SK-N-SH treated with all-trans-retinoic acid at 6 μM for 48 hours (cell line): Measurements from ENCODE around the gene C21orf58.

ENCODE experiments used
- ARNTL ChIP-seq: fragments of 450-650 bp; formaldehyde crosslinking; IDR thresholded peaks from 2 replicates; pipeline ENCODE4 v1.5.0; 2020; ENCODE audit warnings: low read depth, mild to moderate bottlenecking, moderate library complexity, borderline replicate concordance
- CREB5 ChIP-seq: fragments of 250-450 bp; sonication (Bioruptor Pico); IDR thresholded peaks from 2 replicates; pipeline ENCODE4 v1.5.1; 2020; ENCODE audit warnings: low read depth, mild to moderate bottlenecking, moderate library complexity
- GLIS3 ChIP-seq: fragments of 250-450 bp; sonication (Bioruptor Pico); IDR thresholded peaks from 2 replicates; pipeline ENCODE4 v1.5.0; 2020; ENCODE audit warnings: mild to moderate bottlenecking, moderate library complexity
- OSR1 ChIP-seq: fragments of 250-450 bp; sonication (Bioruptor Pico); IDR thresholded peaks from 2 replicates; pipeline ENCODE4 v1.8.0; 2022; ENCODE audit warnings: moderate library complexity, mild to moderate bottlenecking, inconsistent platforms
- PPARA ChIP-seq: fragments of 250-450 bp; sonication (Bioruptor Pico); IDR thresholded peaks from 2 replicates; pipeline ENCODE4 v1.5.0; 2020; ENCODE audit warnings: mild to moderate bottlenecking, borderline replicate concordance
- RARB ChIP-seq: fragments of 250-450 bp; sonication (Bioruptor Pico); IDR thresholded peaks from 2 replicates; pipeline ENCODE4 v1.8.0; 2021; ENCODE audit warnings: mild to moderate bottlenecking, moderate library complexity
- SNAI2 ChIP-seq: fragments of 250-450 bp; sonication (Bioruptor Pico); IDR thresholded peaks from 2 replicates; pipeline ENCODE4 v1.5.0; 2020; ENCODE audit warnings: mild to moderate bottlenecking, moderate library complexity
- TOX ChIP-seq: fragments of 250-450 bp; sonication (Bioruptor Pico); IDR thresholded peaks from 2 replicates; pipeline ENCODE4 v1.8.0; 2021; ENCODE audit warnings: mild to moderate bottlenecking, moderate library complexity, borderline replicate concordance
- ZFP3 ChIP-seq: fragments of 250-450 bp; sonication (Bioruptor Pico); IDR thresholded peaks from 2 replicates; pipeline ENCODE4 v1.5.0; 2020; ENCODE audit warnings: mild to moderate bottlenecking, moderate library complexity
- ZNF565 ChIP-seq: fragments of 450-650 bp; formaldehyde crosslinking; conservative IDR thresholded peaks from 2 replicates; pipeline ENCODE4 v1.5.0; 2020; ENCODE audit warnings: low read depth, mild to moderate bottlenecking, moderate library complexity
- ZNF70 ChIP-seq: fragments of 450-650 bp; formaldehyde crosslinking; IDR thresholded peaks from 2 replicates; pipeline ENCODE4 v1.5.0; 2020; ENCODE audit warnings: mild to moderate bottlenecking, moderate library complexity
- ZNF8 ChIP-seq: fragments of 450-650 bp; formaldehyde crosslinking; IDR thresholded peaks from 2 replicates; pipeline ENCODE4 v1.5.0; 2020; ENCODE audit warnings: mild to moderate bottlenecking, moderate library complexity
- TF ChIP-seq, protein P1 (sequence below): fragments of 250-450 bp; sonication (Bioruptor Pico); IDR thresholded peaks from 2 replicates; pipeline ENCODE4 v1.8.0; 2020; ENCODE audit warnings: mild to moderate bottlenecking, moderate library complexity, borderline replicate concordance
- TF ChIP-seq, protein P2 (sequence below): fragments of 250-450 bp; sonication (Bioruptor Pico); IDR thresholded peaks from 2 replicates; pipeline ENCODE4 v1.8.0; 2021; ENCODE audit warnings: low read depth, mild to moderate bottlenecking, moderate library complexity, borderline replicate concordance

DNA sequence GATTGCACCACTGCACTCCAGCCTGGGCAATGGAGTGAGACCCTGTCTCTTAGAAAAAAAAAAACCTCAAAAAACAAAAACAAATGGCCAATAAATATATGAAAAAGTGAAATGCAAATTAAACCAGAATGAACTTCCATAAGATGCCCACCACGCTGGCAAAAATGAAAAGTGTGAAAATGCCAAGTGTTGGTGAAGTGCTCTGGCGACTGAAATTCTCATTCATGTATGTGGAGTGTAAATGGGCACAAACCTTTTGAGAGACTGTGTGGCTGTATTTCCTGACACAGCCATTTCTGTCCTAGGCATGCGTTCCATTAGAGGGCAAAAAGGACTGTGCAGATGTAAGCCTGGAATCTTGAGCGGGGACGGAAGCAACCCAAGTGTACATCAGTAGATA is 19.2 kb downstream of the C21orf58 start:
- TF ChIP-seq, protein P1, sequence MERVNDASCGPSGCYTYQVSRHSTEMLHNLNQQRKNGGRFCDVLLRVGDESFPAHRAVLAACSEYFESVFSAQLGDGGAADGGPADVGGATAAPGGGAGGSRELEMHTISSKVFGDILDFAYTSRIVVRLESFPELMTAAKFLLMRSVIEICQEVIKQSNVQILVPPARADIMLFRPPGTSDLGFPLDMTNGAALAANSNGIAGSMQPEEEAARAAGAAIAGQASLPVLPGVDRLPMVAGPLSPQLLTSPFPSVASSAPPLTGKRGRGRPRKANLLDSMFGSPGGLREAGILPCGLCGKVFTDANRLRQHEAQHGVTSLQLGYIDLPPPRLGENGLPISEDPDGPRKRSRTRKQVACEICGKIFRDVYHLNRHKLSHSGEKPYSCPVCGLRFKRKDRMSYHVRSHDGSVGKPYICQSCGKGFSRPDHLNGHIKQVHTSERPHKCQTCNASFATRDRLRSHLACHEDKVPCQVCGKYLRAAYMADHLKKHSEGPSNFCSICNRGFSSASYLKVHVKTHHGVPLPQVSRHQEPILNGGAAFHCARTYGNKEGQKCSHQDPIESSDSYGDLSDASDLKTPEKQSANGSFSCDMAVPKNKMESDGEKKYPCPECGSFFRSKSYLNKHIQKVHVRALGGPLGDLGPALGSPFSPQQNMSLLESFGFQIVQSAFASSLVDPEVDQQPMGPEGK (CRISPR knock-in tag): no peak
- TF ChIP-seq GLIS3 (CRISPR knock-in tag) (no peak), CREB5 (CRISPR knock-in tag) (no peak), ZNF565 (CRISPR knock-in tag) (no peak), ZFP3 (CRISPR knock-in tag) (no peak), ARNTL (CRISPR knock-in tag) (no peak), ZNF8 (CRISPR knock-in tag) (no peak), PPARA (CRISPR knock-in tag) (no peak), SNAI2 (no peak), TOX (CRISPR knock-in tag) (no peak), ZNF70 (CRISPR knock-in tag) (no peak), OSR1 (CRISPR knock-in tag) (no peak), RARB (CRISPR knock-in tag) (no peak)
- TF ChIP-seq, protein P2, sequence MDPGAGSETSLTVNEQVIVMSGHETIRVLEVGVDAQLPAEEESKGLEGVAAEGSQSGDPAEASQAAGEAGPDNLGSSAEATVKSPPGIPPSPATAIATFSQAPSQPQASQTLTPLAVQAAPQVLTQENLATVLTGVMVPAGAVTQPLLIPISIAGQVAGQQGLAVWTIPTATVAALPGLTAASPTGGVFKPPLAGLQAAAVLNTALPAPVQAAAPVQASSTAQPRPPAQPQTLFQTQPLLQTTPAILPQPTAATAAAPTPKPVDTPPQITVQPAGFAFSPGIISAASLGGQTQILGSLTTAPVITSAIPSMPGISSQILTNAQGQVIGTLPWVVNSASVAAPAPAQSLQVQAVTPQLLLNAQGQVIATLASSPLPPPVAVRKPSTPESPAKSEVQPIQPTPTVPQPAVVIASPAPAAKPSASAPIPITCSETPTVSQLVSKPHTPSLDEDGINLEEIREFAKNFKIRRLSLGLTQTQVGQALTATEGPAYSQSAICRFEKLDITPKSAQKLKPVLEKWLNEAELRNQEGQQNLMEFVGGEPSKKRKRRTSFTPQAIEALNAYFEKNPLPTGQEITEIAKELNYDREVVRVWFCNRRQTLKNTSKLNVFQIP (CRISPR knock-in tag): no peak
